ENCODE measurements around the gene CHD1. TPM values are rescaled to one million over a fixed set of nuclear protein-coding genes. Genes with fewer than 3 reads are reported as not detected.

The CHD1 gene
- total RNA-seq, 1 donor from 2014 or later, result 50.6 TPM

DNA sequence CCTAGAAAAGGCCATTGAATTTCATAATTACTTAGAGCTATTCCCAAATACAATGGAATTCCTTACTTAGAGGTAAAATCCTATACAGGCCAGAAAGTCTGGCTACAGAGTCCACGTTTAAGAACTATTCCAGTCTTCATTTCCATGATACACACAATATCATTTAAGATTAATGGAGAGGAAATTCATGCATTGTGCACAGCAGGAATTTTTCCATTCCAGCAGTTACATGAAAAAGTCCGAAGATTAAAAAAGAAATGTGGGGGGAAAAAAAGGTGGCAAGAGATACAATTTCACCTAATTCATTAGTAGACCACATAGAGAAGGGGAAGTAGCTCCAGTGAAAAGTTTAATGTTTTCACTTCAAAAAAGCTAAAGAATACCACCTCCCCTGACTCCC lies 63.1 kb downstream of the CHD1 start:
- H3K4me1 ChIP-seq (ENCODE audit: control insufficient read depth in 3 of 3, insufficient read depth in 3 of 3, low read length in 3 of 3), result no peaks in the 10 kb centered on the region
- no peaks in the 10 kb centered on the region for H3K9me3 ChIP-seq (ENCODE audit: control insufficient read depth in 3 of 3, low read length in 3 of 3)
- no peak overlapping the region for H3K27ac ChIP-seq (ENCODE audit: low read depth, low read length)
- H3K9ac ChIP-seq (ENCODE audit: low read depth in 1 of 3, low read length in 3 of 3), result no peak overlapping the region
- peaks cover 16 to 36% (median 35%) of the 10 kb centered on the region in 3 donors for H3K36me3 ChIP-seq (ENCODE audit: control insufficient read depth in 3 of 3, insufficient read depth in 3 of 3, low read length in 3 of 3)
- H3K27me3 ChIP-seq (ENCODE audit: control insufficient read depth in 3 of 3, insufficient read depth in 3 of 3, low read length in 3 of 3), result no peaks in the 10 kb centered on the region
- no peak overlapping the region for H3K4me3 ChIP-seq (ENCODE audit: low read length in 3 of 3)

DNA sequence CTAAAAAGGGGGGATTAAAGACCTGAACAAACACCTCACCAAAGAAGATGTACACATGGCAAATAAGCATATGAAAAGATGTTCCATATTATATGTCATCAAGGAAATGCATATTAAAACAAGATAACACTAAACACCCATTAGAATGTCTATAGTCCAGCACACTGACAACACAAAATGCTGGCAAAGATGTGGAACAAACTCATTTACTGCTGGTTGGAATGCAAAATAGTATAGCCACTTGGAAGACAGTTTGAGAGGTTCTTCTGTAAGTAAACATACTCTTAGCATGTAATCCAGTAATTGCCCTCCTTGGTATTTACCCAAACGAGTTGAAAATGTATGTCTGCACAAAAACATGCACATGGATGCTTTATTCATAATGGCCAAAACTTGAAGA lies 81.8 kb downstream of the CHD1 start:
- Histone ChIP-seq H3K27ac (ENCODE audit: low read depth, low read length) (no peak overlapping the region), H3K36me3 (ENCODE audit: control insufficient read depth in 3 of 3, insufficient read depth in 3 of 3, low read length in 3 of 3) (no peaks in the 10 kb centered on the region), H3K4me3 (ENCODE audit: low read length in 3 of 3) (no peak overlapping the region), H3K9me3 (ENCODE audit: control insufficient read depth in 3 of 3, low read length in 3 of 3) (no peaks in the 10 kb centered on the region), H3K9ac (ENCODE audit: low read depth in 1 of 3, low read length in 3 of 3) (no peak overlapping the region), H3K27me3 (ENCODE audit: control insufficient read depth in 3 of 3, insufficient read depth in 3 of 3, low read length in 3 of 3) (no peaks in the 10 kb centered on the region), H3K4me1 (ENCODE audit: control insufficient read depth in 3 of 3, insufficient read depth in 3 of 3, low read length in 3 of 3) (no peaks in the 10 kb centered on the region)

- Histone ChIP-seq H3K27ac (ENCODE audit: low read depth, low read length) (no peak overlapping the region), H3K4me1 (ENCODE audit: control insufficient read depth in 3 of 3, insufficient read depth in 3 of 3, low read length in 3 of 3) (no peaks in the 10 kb centered on the region), H3K4me3 (ENCODE audit: low read length in 3 of 3) (no peak overlapping the region), H3K9me3 (ENCODE audit: control insufficient read depth in 3 of 3, low read length in 3 of 3) (no peaks in the 10 kb centered on the region), H3K36me3 (ENCODE audit: control insufficient read depth in 3 of 3, insufficient read depth in 3 of 3, low read length in 3 of 3) (no peaks in the 10 kb centered on the region), H3K27me3 (ENCODE audit: control insufficient read depth in 3 of 3, insufficient read depth in 3 of 3, low read length in 3 of 3) (no peaks in the 10 kb centered on the region), H3K9ac (ENCODE audit: low read depth in 1 of 3, low read length in 3 of 3) (no peak overlapping the region)
Observed at GRCh38 chr5:98846520-98846919, 82.3 kb downstream of the CHD1 start.

DNA sequence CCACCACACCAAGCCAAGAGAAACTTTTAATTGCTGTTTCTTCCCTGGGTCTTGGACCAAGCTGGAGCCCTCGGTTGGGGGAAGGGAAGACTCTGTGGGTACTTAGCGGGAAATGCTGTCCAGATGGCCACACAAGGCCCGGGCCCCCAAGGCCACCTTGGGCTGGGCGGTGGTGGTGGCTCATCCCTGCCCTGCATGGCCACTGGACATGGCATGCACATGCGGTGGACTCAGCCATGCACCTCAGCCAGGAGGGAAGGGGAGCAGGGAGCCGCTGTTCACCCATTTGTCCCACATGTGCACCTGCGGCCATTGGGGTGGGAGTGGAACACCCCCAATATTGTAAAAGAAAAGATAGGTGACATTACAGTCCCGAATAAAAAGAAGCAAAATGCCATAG lies 82.9 kb downstream of the CHD1 start:
- no peaks in the 10 kb centered on the region for H3K4me1 ChIP-seq (ENCODE audit: control insufficient read depth in 3 of 3, insufficient read depth in 3 of 3, low read length in 3 of 3)
- no peak overlapping the region for H3K9ac ChIP-seq (ENCODE audit: low read depth in 1 of 3, low read length in 3 of 3)
- no peaks in the 10 kb centered on the region for H3K9me3 ChIP-seq (ENCODE audit: control insufficient read depth in 3 of 3, low read length in 3 of 3)
- no peak overlapping the region for H3K4me3 ChIP-seq (ENCODE audit: low read length in 3 of 3)
- no peaks in the 10 kb centered on the region for H3K36me3 ChIP-seq (ENCODE audit: control insufficient read depth in 3 of 3, insufficient read depth in 3 of 3, low read length in 3 of 3)
- H3K27me3 ChIP-seq (ENCODE audit: control insufficient read depth in 3 of 3, insufficient read depth in 3 of 3, low read length in 3 of 3), result no peaks in the 10 kb centered on the region
- H3K27ac ChIP-seq (ENCODE audit: low read depth, low read length), result no peak overlapping the region

- Histone ChIP-seq H3K27ac (ENCODE audit: low read depth, low read length) (no peak overlapping the region), H3K9me3 (ENCODE audit: control insufficient read depth in 3 of 3, low read length in 3 of 3) (no peaks in the 10 kb centered on the region), H3K27me3 (ENCODE audit: control insufficient read depth in 3 of 3, insufficient read depth in 3 of 3, low read length in 3 of 3) (no peaks in the 10 kb centered on the region), H3K4me3 (ENCODE audit: low read length in 3 of 3) (no peak overlapping the region), H3K4me1 (ENCODE audit: control insufficient read depth in 3 of 3, insufficient read depth in 3 of 3, low read length in 3 of 3) (no peaks in the 10 kb centered on the region), H3K36me3 (ENCODE audit: control insufficient read depth in 3 of 3, insufficient read depth in 3 of 3, low read length in 3 of 3) (no peaks in the 10 kb centered on the region), H3K9ac (ENCODE audit: low read depth in 1 of 3, low read length in 3 of 3) (no peak overlapping the region)
Observed at GRCh38 chr5:98844865-98845264, 83.9 kb downstream of the CHD1 start.

DNA sequence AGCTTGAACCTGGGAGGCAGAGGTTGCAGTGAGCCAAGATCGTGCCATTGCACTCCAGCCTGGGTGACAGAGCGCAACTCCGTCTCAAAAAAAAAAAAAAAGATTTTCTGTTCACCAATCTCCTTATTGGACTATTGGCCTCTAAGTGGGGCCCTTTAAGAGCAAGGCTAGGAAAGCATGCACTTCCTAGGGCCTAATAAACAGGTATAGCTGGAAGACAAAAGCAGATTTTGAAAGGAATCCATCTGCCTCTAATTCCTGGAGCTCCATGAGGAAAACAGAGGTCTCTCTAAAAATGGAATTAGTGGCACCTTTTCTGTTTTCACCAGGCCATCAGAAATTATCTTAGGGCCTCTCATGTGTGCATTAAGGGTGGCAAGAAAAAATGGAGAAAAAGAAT lies 85.3 kb downstream of the CHD1 start:
- Histone ChIP-seq H3K36me3 (ENCODE audit: control insufficient read depth in 3 of 3, insufficient read depth in 3 of 3, low read length in 3 of 3) (no peaks in the 10 kb centered on the region), H3K27me3 (ENCODE audit: control insufficient read depth in 3 of 3, insufficient read depth in 3 of 3, low read length in 3 of 3) (no peaks in the 10 kb centered on the region), H3K4me1 (ENCODE audit: control insufficient read depth in 3 of 3, insufficient read depth in 3 of 3, low read length in 3 of 3) (no peaks in the 10 kb centered on the region), H3K9ac (ENCODE audit: low read depth in 1 of 3, low read length in 3 of 3) (no peak overlapping the region), H3K27ac (ENCODE audit: low read depth, low read length) (no peak overlapping the region), H3K4me3 (ENCODE audit: low read length in 3 of 3) (no peak overlapping the region), H3K9me3 (ENCODE audit: control insufficient read depth in 3 of 3, low read length in 3 of 3) (no peaks in the 10 kb centered on the region)

DNA sequence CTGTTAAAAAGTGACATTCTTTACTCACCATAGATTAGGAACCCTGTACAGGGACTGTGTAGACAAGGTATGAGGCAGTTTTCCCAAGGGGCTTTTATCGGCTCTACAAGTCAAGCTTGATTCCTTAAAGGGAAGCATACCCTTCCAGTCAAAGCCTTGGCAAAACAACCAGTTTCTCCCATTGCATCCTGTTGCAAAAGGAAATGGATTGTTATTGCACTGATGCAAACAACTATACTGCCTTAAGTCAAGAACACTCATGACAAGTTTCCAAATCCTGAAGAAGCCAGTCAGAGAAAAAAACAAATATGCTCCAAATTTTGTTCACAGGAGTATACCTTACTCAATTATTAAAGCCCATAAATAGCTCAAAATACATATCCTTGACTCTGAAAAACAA lies 87.9 kb downstream of the CHD1 start:
- Histone ChIP-seq H3K9me3 (ENCODE audit: control insufficient read depth in 3 of 3, low read length in 3 of 3) (no peaks in the 10 kb centered on the region), H3K27ac (ENCODE audit: low read depth, low read length) (no peak overlapping the region), H3K9ac (ENCODE audit: low read depth in 1 of 3, low read length in 3 of 3) (no peak overlapping the region), H3K4me1 (ENCODE audit: control insufficient read depth in 3 of 3, insufficient read depth in 3 of 3, low read length in 3 of 3) (no peaks in the 10 kb centered on the region), H3K27me3 (ENCODE audit: control insufficient read depth in 3 of 3, insufficient read depth in 3 of 3, low read length in 3 of 3) (no peaks in the 10 kb centered on the region), H3K4me3 (ENCODE audit: low read length in 3 of 3) (no peak overlapping the region), H3K36me3 (ENCODE audit: control insufficient read depth in 3 of 3, insufficient read depth in 3 of 3, low read length in 3 of 3) (no peaks in the 10 kb centered on the region)

DNA sequence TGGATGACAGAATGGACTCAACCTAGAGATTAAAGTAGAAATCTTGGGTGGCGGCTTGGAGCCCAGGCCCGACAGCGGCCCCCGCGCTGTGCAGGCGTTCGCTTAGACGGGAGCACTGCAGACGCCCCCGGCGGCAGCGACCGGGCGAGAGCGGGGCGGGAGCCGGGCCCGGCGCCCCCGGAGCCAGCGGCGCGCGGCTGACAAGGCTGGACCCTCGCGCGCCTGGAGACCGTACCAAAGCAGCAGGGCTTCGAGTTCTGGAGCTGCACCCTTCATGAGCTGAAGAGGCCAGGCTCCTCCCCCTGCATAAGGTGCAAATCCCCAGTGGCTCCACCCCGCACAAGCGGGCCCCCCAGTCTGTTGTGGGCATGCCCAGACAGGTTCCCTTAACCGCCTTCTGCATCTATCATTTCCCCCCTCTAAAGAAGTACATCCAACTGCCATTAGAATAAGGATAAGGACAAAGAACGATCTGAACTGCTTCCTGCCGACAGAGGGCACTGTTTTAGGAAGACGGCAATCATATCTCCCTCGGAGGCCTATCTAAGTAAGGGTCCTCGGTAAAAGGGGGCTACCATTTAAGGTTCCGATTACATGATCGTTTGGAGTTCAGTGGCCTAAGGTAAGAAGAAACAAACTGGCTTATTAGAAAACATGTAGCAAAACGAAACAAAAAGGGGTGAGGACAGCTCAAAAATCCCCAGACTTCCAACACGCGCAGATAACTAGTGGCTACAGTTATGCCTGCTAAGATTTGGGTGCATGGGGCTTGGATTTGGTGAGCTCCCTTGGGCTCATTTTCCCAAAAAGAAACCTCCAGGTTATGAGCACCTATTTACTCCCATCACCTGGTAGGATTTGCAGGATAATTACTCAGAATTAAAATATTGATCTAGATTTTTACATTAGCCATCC lies 89.1 kb downstream of the CHD1 start:
- Histone ChIP-seq H3K9ac (ENCODE audit: low read depth in 1 of 3, low read length in 3 of 3) (no peak overlapping the region), H3K27ac (ENCODE audit: low read depth, low read length) (no peak overlapping the region), H3K27me3 (ENCODE audit: control insufficient read depth in 3 of 3, insufficient read depth in 3 of 3, low read length in 3 of 3) (no peaks in the 10 kb centered on the region), H3K36me3 (ENCODE audit: control insufficient read depth in 3 of 3, insufficient read depth in 3 of 3, low read length in 3 of 3) (no peaks in the 10 kb centered on the region), H3K4me1 (ENCODE audit: control insufficient read depth in 3 of 3, insufficient read depth in 3 of 3, low read length in 3 of 3) (no peaks in the 10 kb centered on the region), H3K9me3 (ENCODE audit: control insufficient read depth in 3 of 3, low read length in 3 of 3) (no peaks in the 10 kb centered on the region), H3K4me3 (ENCODE audit: low read length in 3 of 3) (no peak overlapping the region)

GRCh38 chr5:98836175-98836574 lies 92.6 kb downstream of the CHD1 start:
- Histone ChIP-seq H3K27me3 (ENCODE audit: control insufficient read depth in 3 of 3, insufficient read depth in 3 of 3, low read length in 3 of 3) (no peaks in the 10 kb centered on the region), H3K36me3 (ENCODE audit: control insufficient read depth in 3 of 3, insufficient read depth in 3 of 3, low read length in 3 of 3) (no peaks in the 10 kb centered on the region), H3K4me3 (ENCODE audit: low read length in 3 of 3) (no peak overlapping the region), H3K4me1 (ENCODE audit: control insufficient read depth in 3 of 3, insufficient read depth in 3 of 3, low read length in 3 of 3) (no peaks in the 10 kb centered on the region), H3K27ac (ENCODE audit: low read depth, low read length) (no peak overlapping the region), H3K9ac (ENCODE audit: low read depth in 1 of 3, low read length in 3 of 3) (no peak overlapping the region), H3K9me3 (ENCODE audit: control insufficient read depth in 3 of 3, low read length in 3 of 3) (no peaks in the 10 kb centered on the region)

GRCh38 chr5:98827588-98828284 lies 101.1 kb downstream of the CHD1 start:
- no peaks in the 10 kb centered on the region for H3K27me3 ChIP-seq (ENCODE audit: control insufficient read depth in 3 of 3, insufficient read depth in 3 of 3, low read length in 3 of 3)
- H3K27ac ChIP-seq (ENCODE audit: low read depth, low read length), result no peak overlapping the region
- H3K36me3 ChIP-seq (ENCODE audit: control insufficient read depth in 3 of 3, insufficient read depth in 3 of 3, low read length in 3 of 3), result no peaks in the 10 kb centered on the region
- H3K9ac ChIP-seq (ENCODE audit: low read depth in 1 of 3, low read length in 3 of 3), result no peak overlapping the region
- H3K9me3 ChIP-seq (ENCODE audit: control insufficient read depth in 3 of 3, low read length in 3 of 3), result no peaks in the 10 kb centered on the region
- H3K4me1 ChIP-seq (ENCODE audit: control insufficient read depth in 3 of 3, insufficient read depth in 3 of 3, low read length in 3 of 3), result no peaks in the 10 kb centered on the region
- no peak overlapping the region for H3K4me3 ChIP-seq (ENCODE audit: low read length in 3 of 3)

All from skeletal muscle tissue (tissue), 4 donors.